Stimulated activated CD8-positive, alpha-beta memory T cell treated with anti-CD3 and anti-CD28 coated beads, Interleukin-15, amount 100 ng/mL, for 48 hours (primary cell): ENCODE measurements around the gene LARGE2.

Source experiments
- DNase-seq, 2 donors: peaks; one replicate each; pipeline ENCODE4 v3.0.0-alpha.2; 2020; ENCODE audit warnings: low read depth in 2 of 2

LARGE2 gene

GRCh38 chr11:45922425-45923082 lies at the start of gene LARGE2:
TSS of gene LARGE2 (plus strand) at chr11:45922656. CDS start at chr11:45922883, 227 bp downstream.
- DNase-seq, result no peak

GRCh38 chr11:45876401-45876800 lies 46.1 kb upstream of the LARGE2 start:
- DNase-seq, result no peak

- no peak for DNase-seq
These were observed 45.2 kb upstream of the LARGE2 start for GRCh38 chr11:45877221-45877620.

- DNase-seq, result no peak
These were observed 44.6 kb upstream of the LARGE2 start for GRCh38 chr11:45877845-45878244.

- no peak for DNase-seq
These were observed 42.4 kb upstream of the LARGE2 start for GRCh38 chr11:45879803-45880686.

- DNase-seq, result no peak
These were observed 41.5 kb upstream of the LARGE2 start for GRCh38 chr11:45880772-45881570.

- no peak for DNase-seq
These were observed 40.6 kb upstream of the LARGE2 start for GRCh38 chr11:45881708-45882368.

GRCh38 chr11:45884596-45885185 lies 37.8 kb upstream of the LARGE2 start:
- DNase-seq, result no peak

- DNase-seq, result peak in 1 of 2 donors; percentile 24
These were observed 37.1 kb upstream of the LARGE2 start, which contains the start of gene MAPK8IP1 for GRCh38 chr11:45885274-45885920. TSS of gene MAPK8IP1 (plus strand) at chr11:45885651. CDS start at chr11:45885821, 170 bp downstream.

GRCh38 chr11:45885921-45886721 lies 36.3 kb upstream of the LARGE2 start:
- no peak for DNase-seq

- DNase-seq, result no peak
These were observed 35.5 kb upstream of the LARGE2 start for GRCh38 chr11:45886816-45887520.

- no peak for DNase-seq
These were observed 34.9 kb upstream of the LARGE2 start for GRCh38 chr11:45887587-45887986.

GRCh38 chr11:45889555-45889954 lies 32.9 kb upstream of the LARGE2 start:
- no peak for DNase-seq

- DNase-seq, result no peak
These were observed 32.5 kb upstream of the LARGE2 start for GRCh38 chr11:45889966-45890365.

- no peak for DNase-seq
These were observed 31.4 kb upstream of the LARGE2 start for GRCh38 chr11:45890886-45891550.

- no peak for DNase-seq
These were observed 29.6 kb upstream of the LARGE2 start for GRCh38 chr11:45892856-45893255.

- no peak for DNase-seq
These were observed 27.8 kb upstream of the LARGE2 start for GRCh38 chr11:45894555-45895247.
